Measurements from ENCODE around the gene BSN.

BSN gene

GRCh38 chr3:49627634-49628033, 73.4 kb downstream of the BSN start:
- DNase-seq (ENCODE audit: low read depth in 2 of 2), result no peak

DNA sequence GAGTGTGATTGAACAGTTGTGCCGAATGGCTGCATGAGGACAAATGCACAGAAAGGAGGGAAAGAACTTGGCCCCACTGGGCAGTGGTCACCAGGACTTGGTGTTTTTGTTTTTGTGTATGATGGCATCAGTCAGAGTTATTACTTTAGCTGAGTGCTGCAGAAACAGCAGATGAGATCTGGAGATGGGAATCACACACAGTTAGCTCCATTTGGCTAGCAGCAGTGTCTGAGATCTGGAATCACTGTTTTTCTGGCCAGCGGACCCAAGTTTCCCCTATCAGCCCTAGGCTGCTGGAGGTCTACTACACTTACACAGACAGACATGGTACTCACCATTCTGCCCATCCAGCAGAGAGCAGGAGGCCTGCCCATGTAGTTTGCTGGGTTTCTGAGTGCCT, 74.0 kb downstream of the BSN start:
- no peak for DNase-seq (ENCODE audit: low read depth in 2 of 2)

DNA sequence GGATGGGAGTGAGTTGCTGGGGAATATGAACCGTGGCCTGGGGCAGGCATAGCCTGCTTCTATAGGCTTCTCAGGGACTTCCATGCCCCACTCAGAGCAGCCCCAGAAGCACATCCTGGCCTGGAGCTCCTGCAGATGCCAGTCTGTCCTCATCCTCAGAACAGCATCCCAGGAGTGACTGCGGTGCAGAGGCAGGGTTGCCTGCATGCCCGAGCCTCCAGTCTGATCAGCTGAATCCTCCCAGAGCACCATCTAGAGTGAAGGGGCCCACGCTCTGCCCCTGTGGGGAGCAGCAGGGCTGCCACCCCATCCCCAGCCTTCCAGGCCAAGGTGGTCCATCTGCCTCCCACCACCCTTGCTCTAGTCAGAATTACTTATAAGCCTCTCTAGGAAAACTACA, 75.2 kb downstream of the BSN start:
- no peak for DNase-seq (ENCODE audit: low read depth in 2 of 2)

DNA sequence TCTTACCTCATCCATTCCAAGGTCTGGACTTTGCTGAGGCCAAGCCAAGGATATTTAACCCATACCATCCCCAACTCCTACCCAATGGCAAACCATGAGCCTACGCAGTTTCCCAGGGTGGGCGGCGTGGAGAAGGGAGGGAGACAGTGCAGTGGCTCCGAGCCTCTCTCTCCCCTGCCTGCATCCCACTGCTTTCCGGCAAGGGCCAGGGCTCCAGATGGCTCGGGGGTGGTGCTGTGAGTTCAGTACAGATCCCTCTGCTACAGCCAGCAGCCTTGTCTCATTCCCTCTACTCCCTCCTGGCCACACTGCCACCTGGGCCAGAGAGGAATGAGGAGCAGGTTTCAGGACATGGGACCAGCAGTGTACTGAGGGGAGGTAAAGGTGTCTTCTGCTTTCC, 75.6 kb downstream of the BSN start:
- no peak for DNase-seq (ENCODE audit: low read depth in 2 of 2)

DNA sequence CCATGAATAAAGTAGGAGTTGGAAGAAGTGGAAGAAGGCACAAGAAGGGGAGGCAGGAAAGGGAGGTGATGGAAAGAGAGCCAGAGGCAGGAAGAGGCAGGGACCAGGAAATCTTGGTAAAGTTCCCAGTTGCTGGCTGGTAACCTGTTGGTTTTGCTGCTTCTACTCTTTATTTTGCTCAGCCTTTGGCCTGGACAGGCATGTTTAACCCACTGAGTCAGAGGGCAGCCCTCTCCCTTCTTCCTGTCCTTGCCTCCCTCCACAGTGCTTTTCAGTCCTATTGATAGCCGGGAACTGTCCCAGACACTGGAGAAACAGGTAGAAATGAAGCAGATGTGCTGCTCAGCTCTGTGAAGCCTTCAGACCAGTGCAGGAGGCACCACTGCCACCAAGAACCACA, 76.5 kb downstream of the BSN start:
- no peak for DNase-seq (ENCODE audit: low read depth in 2 of 2)

- no peak for DNase-seq (ENCODE audit: low read depth in 2 of 2)
Observed at GRCh38 chr3:49634736-49635135, 80.5 kb downstream of the BSN start.

DNA sequence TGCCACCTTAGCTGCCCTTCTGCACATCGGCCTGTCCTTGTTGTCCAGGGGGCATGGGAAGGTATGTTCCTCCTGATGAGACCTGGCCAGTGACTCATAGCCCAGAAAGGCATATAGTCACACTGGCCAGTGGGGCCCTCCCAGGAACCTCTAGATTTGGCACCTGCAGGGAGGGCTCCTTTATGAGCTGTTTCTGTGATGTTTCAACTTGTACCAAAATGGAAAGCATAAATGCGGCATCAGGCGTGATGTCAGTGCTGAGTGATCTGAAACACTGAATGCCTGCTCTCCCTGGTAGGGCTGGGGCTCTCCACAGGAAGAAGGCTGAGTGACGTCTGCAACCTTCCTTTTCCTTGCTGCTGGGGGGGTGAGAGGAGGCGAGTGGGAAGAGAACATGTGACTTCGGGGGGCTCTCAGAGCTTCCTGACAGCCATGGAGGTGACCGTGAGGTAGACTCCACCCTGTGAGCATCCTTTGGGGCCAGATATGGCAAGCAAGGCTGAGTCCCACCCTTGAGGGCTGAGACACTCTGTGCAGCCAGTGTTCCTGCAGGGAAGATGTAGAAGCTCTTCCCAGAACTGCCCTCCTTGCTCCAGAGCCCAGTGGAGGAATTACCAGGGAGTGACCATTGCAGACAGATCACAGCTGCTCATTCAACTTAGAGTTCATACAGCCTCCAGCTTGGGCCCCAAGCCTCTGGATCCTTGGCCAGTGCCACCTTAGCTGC, 82.8 kb downstream of the BSN start:
- DNase-seq (ENCODE audit: low read depth in 2 of 2), result no peak

- DNase-seq (ENCODE audit: low read depth in 2 of 2), result no peak
Observed at GRCh38 chr3:49638445-49638844, 84.2 kb downstream of the BSN start.

- DNase-seq (ENCODE audit: low read depth in 2 of 2), result no peak
Observed at GRCh38 chr3:49639551-49639950, 85.3 kb downstream of the BSN start.

DNA sequence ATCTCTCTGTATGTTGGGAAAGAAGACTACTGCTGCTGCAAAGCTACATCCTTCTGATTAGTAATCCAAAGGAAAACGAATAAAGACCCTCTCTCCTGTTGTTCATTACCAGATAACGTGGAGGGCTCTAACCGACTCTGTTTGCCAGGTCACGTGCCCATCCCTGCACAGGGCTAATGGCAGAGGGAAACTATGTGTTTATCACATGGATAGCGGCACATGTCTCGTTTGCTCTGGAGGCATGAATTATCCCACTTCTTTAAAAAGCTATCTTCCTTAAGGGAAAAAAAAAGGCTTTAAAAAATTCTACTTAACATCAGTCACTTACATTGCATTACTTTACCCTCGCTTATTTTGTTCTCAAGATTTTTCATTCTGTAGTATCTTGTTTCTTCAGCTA, 87.0 kb downstream of the BSN start:
- DNase-seq (ENCODE audit: low read depth in 2 of 2), result no peak

DNA sequence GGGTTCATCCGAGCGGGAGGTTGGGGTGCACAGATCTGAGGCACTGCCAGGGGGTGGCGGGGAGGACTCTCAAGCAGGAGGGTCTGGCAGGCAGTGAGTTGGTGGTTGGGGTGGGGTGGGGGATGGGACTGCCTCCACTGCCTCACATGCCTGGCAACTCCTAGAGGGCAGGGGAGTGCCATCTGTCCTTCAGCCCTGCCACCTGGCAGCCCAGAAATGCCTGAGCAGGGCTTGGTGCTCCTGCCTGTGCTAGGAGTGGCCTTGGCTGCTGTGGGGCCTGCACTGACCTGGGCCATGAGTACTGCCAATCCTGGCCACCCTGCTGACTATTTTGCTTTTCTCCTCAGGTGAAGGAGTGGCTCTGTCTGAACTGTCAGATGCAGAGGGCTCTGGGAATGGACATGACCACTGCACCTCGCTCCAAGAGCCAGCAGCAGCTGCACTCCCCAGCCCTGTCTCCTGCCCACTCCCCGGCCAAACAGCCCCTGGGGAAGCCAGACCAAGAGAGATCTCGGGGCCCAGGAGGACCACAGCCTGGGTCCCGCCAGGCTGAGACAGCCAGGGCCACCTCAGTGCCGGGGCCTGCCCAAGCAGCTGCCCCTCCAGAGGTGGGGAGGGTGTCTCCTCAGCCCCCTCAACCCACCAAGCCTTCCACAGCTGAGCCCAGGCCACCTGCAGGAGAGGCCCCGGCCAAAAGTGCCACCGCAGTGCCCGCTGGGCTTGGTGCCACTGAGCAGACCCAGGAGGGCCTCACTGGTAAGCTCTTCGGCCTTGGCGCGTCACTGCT, 87.8 kb downstream of the BSN start:
- DNase-seq (ENCODE audit: low read depth in 2 of 2), result no peak

- no peak for DNase-seq (ENCODE audit: low read depth in 2 of 2)
Observed at GRCh38 chr3:49642708-49643145, 88.5 kb downstream of the BSN start.

DNA sequence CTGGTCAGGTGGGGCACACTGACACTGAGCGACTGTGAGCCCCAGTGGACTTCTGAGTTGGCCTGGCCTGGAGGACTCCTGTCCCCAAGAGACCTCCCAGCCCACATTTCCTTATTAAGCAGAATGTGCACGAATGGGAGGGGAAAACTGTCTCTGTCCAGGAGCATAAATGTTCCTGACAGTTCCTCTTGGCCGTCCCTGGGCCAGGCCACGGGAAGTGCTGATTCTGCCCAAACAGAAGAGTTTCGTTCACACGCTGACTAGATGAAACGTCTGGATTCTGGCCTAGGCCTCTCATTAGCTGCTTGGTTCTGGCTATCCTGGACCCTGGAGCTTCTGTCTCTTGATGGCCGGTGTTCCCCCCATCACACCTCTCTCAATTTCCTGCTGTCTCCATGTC, 90.4 kb downstream of the BSN start:
- DNase-seq (ENCODE audit: low read depth in 2 of 2), result no peak

- DNase-seq (ENCODE audit: low read depth in 2 of 2), result no peak
Observed at GRCh38 chr3:49646236-49646635, 92.0 kb downstream of the BSN start.

DNA sequence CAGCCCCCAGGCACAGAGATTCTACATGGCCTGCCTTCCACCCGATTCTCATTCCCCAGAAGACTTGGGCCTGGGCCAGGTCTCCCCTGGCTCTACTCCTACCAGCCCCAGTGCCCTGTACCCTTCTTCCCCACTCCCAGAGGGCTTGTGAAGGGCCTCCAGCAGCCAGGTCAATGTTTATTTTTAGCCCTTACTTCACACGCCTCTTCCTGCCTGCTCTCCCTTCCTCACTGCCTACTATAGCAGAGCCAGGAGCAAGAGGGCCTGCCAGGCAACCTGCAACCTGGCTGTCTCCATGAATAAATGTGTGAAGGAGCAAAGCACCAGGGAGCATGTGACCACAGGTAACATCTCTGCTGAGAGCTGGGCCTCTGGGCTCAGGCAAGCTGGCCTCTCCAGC, 93.5 kb downstream of the BSN start:
- DNase-seq (ENCODE audit: low read depth in 2 of 2), result no peak

GRCh38 chr3:49648354-49649019, 94.2 kb downstream of the BSN start:
- DNase-seq (ENCODE audit: low read depth in 2 of 2), result no peak

GRCh38 chr3:49649576-49649975, 95.3 kb downstream of the BSN start:
- DNase-seq (ENCODE audit: low read depth in 2 of 2), result no peak

DNA sequence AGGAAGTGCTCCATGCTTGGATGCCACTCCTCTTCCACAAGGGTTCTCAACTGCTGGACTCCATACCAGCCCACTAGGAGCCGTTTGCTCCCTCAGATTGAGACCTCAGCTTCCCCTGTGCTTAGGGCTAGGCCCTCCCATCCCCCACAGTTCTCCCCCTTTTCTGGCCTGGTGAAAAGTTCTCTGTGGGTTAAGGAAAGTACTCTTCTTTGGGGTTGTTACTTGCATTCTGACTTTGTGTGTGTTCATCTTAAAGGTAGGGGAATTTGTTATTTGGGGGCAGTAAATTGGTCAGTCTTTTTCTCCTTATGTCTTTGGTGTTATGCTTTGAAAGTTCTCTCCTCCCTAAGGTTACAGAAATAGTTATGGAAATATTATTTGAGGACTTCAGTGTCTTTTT, 95.9 kb downstream of the BSN start:
- no peak for DNase-seq (ENCODE audit: low read depth in 2 of 2)

- DNase-seq (ENCODE audit: low read depth in 2 of 2), result no peak
Observed at GRCh38 chr3:49650637-49651036, 96.4 kb downstream of the BSN start.

DNA sequence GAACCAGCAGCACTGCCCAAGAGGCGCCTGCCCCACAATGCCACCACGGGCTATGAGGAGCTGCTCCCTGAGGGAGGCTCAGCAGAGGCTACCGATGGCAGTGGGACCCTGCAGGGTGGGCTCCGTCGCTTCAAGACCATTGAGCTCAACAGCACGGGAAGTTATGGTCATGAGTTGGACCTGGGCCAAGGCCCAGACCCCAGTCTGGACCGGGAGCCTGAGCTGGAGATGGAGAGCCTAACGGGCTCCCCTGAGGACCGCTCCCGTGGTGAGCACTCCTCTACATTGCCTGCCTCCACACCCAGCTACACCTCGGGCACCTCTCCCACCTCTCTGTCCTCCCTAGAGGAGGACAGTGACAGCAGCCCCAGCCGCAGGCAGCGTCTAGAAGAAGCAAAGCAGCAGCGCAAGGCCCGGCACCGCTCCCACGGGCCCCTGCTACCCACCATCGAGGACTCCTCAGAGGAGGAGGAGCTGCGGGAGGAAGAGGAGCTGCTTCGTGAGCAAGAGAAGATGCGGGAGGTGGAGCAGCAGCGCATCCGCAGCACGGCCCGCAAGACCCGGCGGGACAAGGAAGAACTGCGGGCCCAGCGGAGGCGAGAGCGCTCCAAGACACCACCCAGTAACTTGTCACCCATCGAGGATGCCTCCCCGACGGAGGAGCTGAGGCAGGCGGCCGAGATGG, 98.1 kb downstream of the BSN start:
- DNase-seq (ENCODE audit: low read depth in 2 of 2), result no peak

DNA sequence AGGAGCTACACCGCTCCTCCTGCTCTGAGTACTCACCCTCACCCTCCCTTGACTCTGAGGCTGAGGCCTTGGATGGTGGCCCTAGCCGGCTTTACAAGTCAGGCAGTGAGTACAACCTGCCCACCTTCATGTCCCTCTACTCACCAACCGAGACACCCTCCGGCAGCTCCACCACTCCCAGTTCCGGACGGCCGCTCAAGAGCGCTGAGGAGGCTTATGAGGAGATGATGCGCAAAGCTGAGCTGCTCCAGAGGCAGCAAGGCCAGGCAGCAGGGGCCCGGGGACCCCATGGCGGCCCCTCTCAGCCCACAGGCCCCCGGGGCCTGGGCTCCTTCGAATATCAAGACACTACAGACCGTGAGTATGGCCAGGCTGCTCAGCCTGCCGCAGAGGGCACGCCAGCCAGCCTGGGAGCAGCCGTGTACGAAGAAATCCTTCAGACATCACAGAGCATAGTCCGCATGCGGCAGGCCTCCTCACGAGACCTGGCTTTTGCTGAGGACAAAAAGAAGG, 98.7 kb downstream of the BSN start:
- no peak for DNase-seq (ENCODE audit: low read depth in 2 of 2)

GRCh38 chr3:49653621-49654020, 99.3 kb downstream of the BSN start:
- DNase-seq (ENCODE audit: low read depth in 2 of 2), result no peak
